ENCODE measurements around the gene NSRP1. TPM values are rescaled to one million over a fixed set of nuclear protein-coding genes. Genes with fewer than 3 reads are reported as not detected.
"Not testable (repeated sequence)": the region's sequence is repeated elsewhere in the genome, so short reads cannot be mapped to it uniquely, and the experiment has no call there.

Gene NSRP1
- total RNA-seq, 2 donors from 2014 or later, result 28.8 to 31.7 TPM

GRCh38 chr17:30170415-30170987 lies 53.9 kb downstream of the NSRP1 start:
- Mint-ChIP-seq H3K36me3 (ENCODE audit: low read depth) (peaks cover 3% of the 10 kb centered on the region), H3K4me1 (peaks cover 16% of the 10 kb centered on the region), H3K4me3 (no peak overlapping the region), H3K27me3 (no peaks in the 10 kb centered on the region), H3K27ac (no peak overlapping the region)
- no peak for ATAC-seq
- DNase-seq, result no peak
- H3K9me3 ChIP-seq (ENCODE audit: control insufficient read depth, low read length, poor library complexity, severe bottlenecking), result no peaks in the 10 kb centered on the region

- no peaks in the 10 kb centered on the region for H3K9me3 ChIP-seq (ENCODE audit: control insufficient read depth, low read length, poor library complexity, severe bottlenecking)
- no peaks in the 10 kb centered on the region for H3K36me3 Mint-ChIP-seq (ENCODE audit: low read depth)
- no peaks in the 10 kb centered on the region for H3K27me3 Mint-ChIP-seq
- H3K27ac Mint-ChIP-seq, result no peak overlapping the region
- H3K4me3 Mint-ChIP-seq, result no peak overlapping the region
- H3K4me1 Mint-ChIP-seq, result peaks cover 12% of the 10 kb centered on the region
- DNase-seq (no peak), ATAC-seq (no peak)
Measured at GRCh38 chr17:30172560-30172959, 55.9 kb downstream of the NSRP1 start.

GRCh38 chr17:30173649-30174048 lies 57.0 kb downstream of the NSRP1 start:
- Mint-ChIP-seq H3K4me1 (peaks cover 12% of the 10 kb centered on the region), H3K27ac (no peak overlapping the region), H3K36me3 (ENCODE audit: low read depth) (no peaks in the 10 kb centered on the region), H3K4me3 (no peak overlapping the region), H3K27me3 (no peaks in the 10 kb centered on the region)
- no peak for DNase-seq
- ATAC-seq, result no peak
- no peaks in the 10 kb centered on the region for H3K9me3 ChIP-seq (ENCODE audit: control insufficient read depth, low read length, poor library complexity, severe bottlenecking)

DNA sequence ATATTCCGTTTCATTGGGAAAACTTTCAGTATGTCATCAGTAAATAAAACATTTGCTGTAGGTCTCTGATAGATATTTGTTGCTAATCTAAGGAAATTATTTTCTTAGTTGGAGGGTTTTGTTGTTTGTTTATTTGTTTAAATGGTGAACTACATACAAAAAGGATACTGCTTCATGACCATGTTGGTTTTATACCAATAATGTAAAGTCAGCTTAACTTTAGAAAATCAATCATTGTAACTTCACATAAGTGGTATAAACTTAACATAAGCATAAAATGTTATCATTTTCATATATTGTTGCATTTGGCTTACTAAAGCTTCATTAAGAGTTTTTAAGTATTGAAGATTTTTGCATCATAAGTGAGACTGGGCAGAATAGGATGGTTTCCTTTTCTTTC lies 57.9 kb downstream of the NSRP1 start:
- Mint-ChIP-seq H3K27ac (peak overlapping the region; percentile 41), H3K4me3 (no peak overlapping the region), H3K4me1 (peaks cover 10% of the 10 kb centered on the region), H3K27me3 (no peaks in the 10 kb centered on the region), H3K36me3 (ENCODE audit: low read depth) (peaks cover 3% of the 10 kb centered on the region)
- DNase-seq, result no peak
- no peak for ATAC-seq
- H3K9me3 ChIP-seq (ENCODE audit: control insufficient read depth, low read length, poor library complexity, severe bottlenecking), result no peaks in the 10 kb centered on the region

GRCh38 chr17:30176855-30177254 lies 60.2 kb downstream of the NSRP1 start:
- peak overlapping the region; percentile 53 for H3K27ac Mint-ChIP-seq
- peaks cover 7% of the 10 kb centered on the region for H3K36me3 Mint-ChIP-seq (ENCODE audit: low read depth)

GRCh38 chr17:30186761-30187160 lies 70.1 kb downstream of the NSRP1 start:
- no peak for DNase-seq
- H3K4me1 Mint-ChIP-seq, result peaks cover 3% of the 10 kb centered on the region
- no peak for ATAC-seq
- no peak overlapping the region for H3K27ac Mint-ChIP-seq
- no peak overlapping the region for H3K4me3 Mint-ChIP-seq
- H3K27me3 Mint-ChIP-seq, result no peaks in the 10 kb centered on the region
- peaks cover 16% of the 10 kb centered on the region for H3K36me3 Mint-ChIP-seq (ENCODE audit: low read depth)
- H3K9me3 ChIP-seq (ENCODE audit: control insufficient read depth, low read length, poor library complexity, severe bottlenecking), result no peaks in the 10 kb centered on the region

More at GRCh38 chr17:30176855-30177254, 60.2 kb downstream of the NSRP1 start:
- DNase-seq (no peak), ATAC-seq (no peak)
- Mint-ChIP-seq H3K4me1 (peaks cover 4% of the 10 kb centered on the region), H3K4me3 (no peak overlapping the region), H3K27me3 (no peaks in the 10 kb centered on the region)
- no peaks in the 10 kb centered on the region for H3K9me3 ChIP-seq (ENCODE audit: control insufficient read depth, low read length, poor library complexity, severe bottlenecking)

DNA sequence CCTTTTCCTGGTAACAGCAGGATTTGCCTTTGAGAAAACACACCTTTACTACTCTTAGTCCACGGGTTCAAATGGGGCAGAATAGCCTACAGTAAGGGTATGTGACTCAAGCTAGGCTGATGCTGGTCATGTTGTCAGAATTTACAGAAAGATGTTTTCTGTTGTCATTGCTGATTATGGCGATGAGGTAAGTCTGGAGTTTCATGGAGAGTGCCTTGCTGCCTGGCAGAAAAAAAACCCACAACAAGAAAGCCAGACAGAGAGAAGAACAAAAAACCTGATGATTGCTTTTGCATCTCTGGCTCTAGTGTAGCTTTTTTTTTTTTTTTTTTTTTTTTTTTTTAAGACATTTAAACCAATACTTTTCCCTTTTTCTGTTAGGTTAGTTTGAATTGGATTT lies 71.0 kb downstream of the NSRP1 start:
- no peaks in the 10 kb centered on the region for H3K9me3 ChIP-seq (ENCODE audit: control insufficient read depth, low read length, poor library complexity, severe bottlenecking)
- ATAC-seq (no peak), DNase-seq (no peak)
- peaks cover 5% of the 10 kb centered on the region for H3K4me1 Mint-ChIP-seq
- H3K36me3 Mint-ChIP-seq (ENCODE audit: low read depth), result peaks cover 16% of the 10 kb centered on the region
- no peak overlapping the region for H3K4me3 Mint-ChIP-seq
- H3K27ac Mint-ChIP-seq, result no peak overlapping the region
- no peaks in the 10 kb centered on the region for H3K27me3 Mint-ChIP-seq

- Mint-ChIP-seq H3K4me1 (peaks cover 5% of the 10 kb centered on the region), H3K27ac (no peak overlapping the region), H3K4me3 (no peak overlapping the region), H3K27me3 (peaks cover 6% of the 10 kb centered on the region), H3K36me3 (ENCODE audit: low read depth) (peaks cover 16% of the 10 kb centered on the region)
- ATAC-seq (no peak), DNase-seq (no peak)
- H3K9me3 ChIP-seq (ENCODE audit: control insufficient read depth, low read length, poor library complexity, severe bottlenecking), result no peaks in the 10 kb centered on the region
Measured at GRCh38 chr17:30188211-30188939, 71.8 kb downstream of the NSRP1 start.

- Mint-ChIP-seq H3K27ac (no peak overlapping the region), H3K36me3 (ENCODE audit: low read depth) (peaks cover 4% of the 10 kb centered on the region), H3K27me3 (peaks cover 7% of the 10 kb centered on the region), H3K4me3 (no peak overlapping the region), H3K4me1 (peaks cover 5% of the 10 kb centered on the region)
- DNase-seq (no peak), ATAC-seq (no peak)
- H3K9me3 ChIP-seq (ENCODE audit: control insufficient read depth, low read length, poor library complexity, severe bottlenecking), result no peaks in the 10 kb centered on the region
Measured at GRCh38 chr17:30191072-30191471, 74.5 kb downstream of the NSRP1 start.

DNA sequence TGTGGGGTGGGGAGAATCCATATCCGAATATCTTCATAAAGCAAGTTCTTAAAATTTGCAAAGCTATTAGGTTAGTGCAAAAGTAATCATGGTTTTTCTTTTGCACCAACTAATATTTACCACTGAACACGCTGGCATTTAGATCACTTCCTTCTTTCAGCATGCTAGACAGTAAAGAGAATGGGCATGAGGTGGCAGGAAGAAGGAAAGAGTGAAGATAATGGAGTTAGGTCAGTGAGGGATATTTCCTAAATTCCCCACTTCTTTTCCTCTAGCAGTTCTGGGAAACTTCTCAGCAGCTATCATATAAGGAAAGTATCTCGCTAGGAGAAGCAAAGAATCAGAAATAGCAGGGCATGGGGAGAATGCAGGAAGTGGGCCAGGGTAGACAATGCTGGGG lies 79.9 kb downstream of the NSRP1 start:
- DNase-seq, result no peak
- H3K27me3 Mint-ChIP-seq, result peaks cover 11% of the 10 kb centered on the region

DNA sequence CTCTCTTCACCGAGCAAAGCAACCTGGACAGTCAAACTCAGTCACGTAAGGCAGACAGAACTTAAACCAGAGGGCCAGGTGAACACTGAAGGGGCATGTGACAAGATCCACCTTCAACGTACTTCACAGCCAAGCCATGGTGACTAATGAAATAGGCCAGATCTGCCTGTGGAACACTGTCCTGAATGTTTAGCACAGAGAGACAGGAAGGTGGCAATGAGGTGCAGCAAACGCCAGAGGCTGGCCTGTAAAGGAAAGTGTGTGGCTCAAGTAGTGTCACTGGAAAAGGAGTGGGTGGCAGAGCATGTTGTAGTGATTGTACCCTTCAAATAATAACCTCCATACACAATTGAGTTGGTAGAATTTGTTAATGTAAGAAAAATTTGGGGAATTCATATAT lies 80.8 kb downstream of the NSRP1 start:
- H3K27me3 Mint-ChIP-seq, result peaks cover 18% of the 10 kb centered on the region
- ATAC-seq (no peak), DNase-seq (no peak)
- H3K4me1 Mint-ChIP-seq, result peaks cover 2% of the 10 kb centered on the region
- no peaks in the 10 kb centered on the region for H3K36me3 Mint-ChIP-seq (ENCODE audit: low read depth)
- no peak overlapping the region for H3K27ac Mint-ChIP-seq
- H3K9me3 ChIP-seq (ENCODE audit: control insufficient read depth, low read length, poor library complexity, severe bottlenecking), result no peaks in the 10 kb centered on the region
- H3K4me3 Mint-ChIP-seq, result no peak overlapping the region

More for the DNA sequence above, 79.9 kb downstream of the NSRP1 start:
- no peak overlapping the region for H3K4me3 Mint-ChIP-seq
- no peak for ATAC-seq
- no peaks in the 10 kb centered on the region for H3K9me3 ChIP-seq (ENCODE audit: control insufficient read depth, low read length, poor library complexity, severe bottlenecking)
- H3K27ac Mint-ChIP-seq, result no peak overlapping the region
- H3K4me1 Mint-ChIP-seq, result peaks cover 4% of the 10 kb centered on the region
- H3K36me3 Mint-ChIP-seq (ENCODE audit: low read depth), result no peaks in the 10 kb centered on the region

DNA sequence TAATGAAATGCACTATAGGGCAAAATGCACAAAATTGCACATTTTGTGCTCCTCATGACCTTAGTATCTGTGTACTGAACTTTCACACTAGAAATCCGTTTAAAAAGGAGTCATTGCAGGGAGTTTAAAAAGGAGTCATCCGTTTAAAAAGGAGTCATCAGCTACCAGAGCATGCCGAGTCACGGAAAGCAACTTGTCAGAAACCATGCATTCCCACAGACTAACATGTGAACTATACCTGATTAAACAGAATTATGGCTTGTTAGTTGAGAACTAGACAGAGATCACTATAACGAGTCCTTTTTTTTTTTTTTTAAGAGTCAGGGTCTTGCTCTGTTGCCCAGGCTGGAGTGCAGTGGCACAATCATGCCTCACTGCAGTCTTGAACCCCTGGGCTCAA lies 83.0 kb downstream of the NSRP1 start:
- ATAC-seq (no peak), DNase-seq (no peak)
- Mint-ChIP-seq H3K36me3 (ENCODE audit: low read depth) (no peaks in the 10 kb centered on the region), H3K4me1 (peaks cover 2% of the 10 kb centered on the region), H3K4me3 (no peak overlapping the region), H3K27me3 (peaks cover 24% of the 10 kb centered on the region), H3K27ac (no peak overlapping the region)
- no peaks in the 10 kb centered on the region for H3K9me3 ChIP-seq (ENCODE audit: control insufficient read depth, low read length, poor library complexity, severe bottlenecking)

DNA sequence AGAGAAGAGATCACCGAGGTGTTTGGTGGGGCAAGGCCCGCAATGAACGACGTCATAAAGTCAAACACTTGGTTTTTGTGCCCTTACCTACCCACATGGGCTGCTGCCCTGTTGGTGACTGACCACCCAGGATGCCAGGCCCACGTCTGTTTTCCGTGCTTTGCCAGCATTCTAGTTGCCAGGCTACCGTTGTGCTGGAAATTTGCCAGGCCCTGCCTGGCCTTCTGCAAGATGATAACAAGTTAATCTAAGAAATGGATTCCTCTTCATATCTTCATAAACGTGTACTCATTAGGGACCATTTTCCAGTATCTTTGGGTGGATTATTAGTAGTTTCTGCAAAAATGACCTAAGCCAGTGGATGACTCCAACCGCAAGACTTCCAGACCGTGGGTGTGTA lies 83.5 kb downstream of the NSRP1 start:
- DNase-seq (no peak), ATAC-seq (no peak)
- peaks cover 2% of the 10 kb centered on the region for H3K4me1 Mint-ChIP-seq
- no peak overlapping the region for H3K27ac Mint-ChIP-seq
- H3K27me3 Mint-ChIP-seq, result peaks cover 24% of the 10 kb centered on the region
- H3K4me3 Mint-ChIP-seq, result no peak overlapping the region
- H3K36me3 Mint-ChIP-seq (ENCODE audit: low read depth), result no peaks in the 10 kb centered on the region
- no peaks in the 10 kb centered on the region for H3K9me3 ChIP-seq (ENCODE audit: control insufficient read depth, low read length, poor library complexity, severe bottlenecking)

DNA sequence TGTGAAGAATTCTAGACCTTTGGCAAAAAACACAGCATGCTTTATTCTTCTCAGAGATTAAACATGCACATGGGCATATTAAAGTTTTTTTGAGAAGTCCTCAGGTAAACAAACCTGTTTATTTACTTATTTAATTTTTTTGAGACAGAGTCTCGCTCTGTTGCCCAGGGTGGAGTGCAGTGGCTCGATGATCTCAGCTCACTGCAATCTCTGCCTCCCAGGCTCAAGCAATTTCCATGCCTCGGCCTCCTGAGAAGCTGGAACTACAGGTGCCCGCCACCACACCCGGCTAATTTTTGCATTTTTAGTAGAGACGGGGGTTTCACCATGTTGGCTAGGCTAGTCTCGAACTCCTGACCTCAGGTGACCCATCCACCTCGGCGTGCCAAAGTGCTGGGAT lies 84.0 kb downstream of the NSRP1 start:
- peaks cover 24% of the 10 kb centered on the region for H3K27me3 Mint-ChIP-seq
- not testable (repeated sequence) for H3K9me3 ChIP-seq (ENCODE audit: control insufficient read depth, low read length, poor library complexity, severe bottlenecking); ATAC-seq; H3K27ac Mint-ChIP-seq; DNase-seq; H3K36me3 Mint-ChIP-seq (ENCODE audit: low read depth); H3K4me3 Mint-ChIP-seq; H3K4me1 Mint-ChIP-seq

All from T-helper 17 cell (primary cell).